Measurements from ENCODE around the gene DAGLA.

DNA sequence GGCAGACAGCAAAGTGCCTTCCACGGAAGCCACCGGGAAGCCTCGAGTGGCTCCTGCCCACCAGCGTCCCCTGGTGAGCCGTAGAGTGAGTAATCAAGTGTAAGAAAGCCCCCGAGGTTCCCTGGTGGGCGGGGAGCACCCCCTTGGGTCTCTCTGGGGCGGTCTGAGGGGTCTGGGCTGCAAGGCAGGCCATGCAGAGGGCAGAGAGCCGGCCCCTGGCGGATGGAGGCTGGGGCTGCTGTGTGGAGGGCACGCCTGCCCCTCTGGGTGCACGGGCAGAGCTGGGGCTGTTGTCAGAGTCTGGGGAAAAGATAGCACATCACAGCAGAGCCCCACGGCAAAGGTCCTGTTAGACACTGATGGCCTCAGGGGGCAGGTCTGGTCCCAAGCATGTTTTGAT, 46.6 kb downstream of the DAGLA start:
- TF ChIP-seq POLR2A (IDR thresholded peaks at IDR 0.05), result no peak
- TF ChIP-seq, protein P1, sequence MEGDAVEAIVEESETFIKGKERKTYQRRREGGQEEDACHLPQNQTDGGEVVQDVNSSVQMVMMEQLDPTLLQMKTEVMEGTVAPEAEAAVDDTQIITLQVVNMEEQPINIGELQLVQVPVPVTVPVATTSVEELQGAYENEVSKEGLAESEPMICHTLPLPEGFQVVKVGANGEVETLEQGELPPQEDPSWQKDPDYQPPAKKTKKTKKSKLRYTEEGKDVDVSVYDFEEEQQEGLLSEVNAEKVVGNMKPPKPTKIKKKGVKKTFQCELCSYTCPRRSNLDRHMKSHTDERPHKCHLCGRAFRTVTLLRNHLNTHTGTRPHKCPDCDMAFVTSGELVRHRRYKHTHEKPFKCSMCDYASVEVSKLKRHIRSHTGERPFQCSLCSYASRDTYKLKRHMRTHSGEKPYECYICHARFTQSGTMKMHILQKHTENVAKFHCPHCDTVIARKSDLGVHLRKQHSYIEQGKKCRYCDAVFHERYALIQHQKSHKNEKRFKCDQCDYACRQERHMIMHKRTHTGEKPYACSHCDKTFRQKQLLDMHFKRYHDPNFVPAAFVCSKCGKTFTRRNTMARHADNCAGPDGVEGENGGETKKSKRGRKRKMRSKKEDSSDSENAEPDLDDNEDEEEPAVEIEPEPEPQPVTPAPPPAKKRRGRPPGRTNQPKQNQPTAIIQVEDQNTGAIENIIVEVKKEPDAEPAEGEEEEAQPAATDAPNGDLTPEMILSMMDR (IDR thresholded peaks at IDR 0.05), result no peak
- TF ChIP-seq POLR2AphosphoS5 (IDR thresholded peaks at IDR 0.05), result no peak
